IMR-90 (cell line): ENCODE measurements around the gene IFNG. TPM values are rescaled to one million over a fixed set of nuclear protein-coding genes. Genes with fewer than 3 reads are reported as not detected.

Experiments used
- ATAC-seq: fragments of 200-7000 bp; cut with Tn5 transposase; 2 replicates; pipeline ENCODE4 v1.9.1; 2020; ENCODE audit warnings: low read depth, mild to moderate bottlenecking, moderate library complexity
- BruUV-seq: library from RNA; stranded (reverse); fragments of 400-500 nt; replicated peaks from 2 replicates; lab custom pipeline; 2021; lab: Mats Ljungman, UMichigan
- CTCF ChIA-PET: fragments of 300-600 bp; formaldehyde crosslinking; extraction: SDS; loops from one replicate; lab custom pipeline; 2021; ENCODE audit warnings: antibody characterized with exemption; lab: Yijun Ruan, JAX
- POLR2A ChIA-PET: fragments of 300-600 bp; sonication (Branson Sonifier 250); formaldehyde crosslinking; loops from one replicate; lab custom pipeline; 2022; ENCODE audit warnings: antibody characterized with exemption; ENCODE audit not compliant: unreplicated experiment; lab: Charles Lee
- DNase-seq: peaks from one replicate; pipeline ENCODE4 v3.0.0; 2013
- H2AFZ ChIP-seq: replicated peaks from 2 replicates; pipeline ENCODE3; 2013; ENCODE audit warnings: low read length, mild to moderate bottlenecking; ENCODE audit not compliant: poor library complexity
- H2AK5ac ChIP-seq: 2 replicates; pipeline ENCODE4 v1.6.1; 2013; ENCODE audit warnings: low read depth, low read length, inconsistent platforms
- H2AK9ac ChIP-seq: replicated peaks from 2 replicates; pipeline ENCODE3; 2013; ENCODE audit warnings: mild to moderate bottlenecking, low read depth, low read length, moderate library complexity; ENCODE audit not compliant: poor library complexity
- H2BK120ac ChIP-seq: 2 replicates; pipeline ENCODE4 v1.6.1; 2013; ENCODE audit warnings: low read depth, low read length, inconsistent platforms
- H2BK15ac ChIP-seq: 3 replicates; pipeline ENCODE4 v1.6.1; 2013; ENCODE audit warnings: low read depth, low read length, inconsistent platforms
- H2BK20ac ChIP-seq: 2 replicates; pipeline ENCODE4 v1.6.1; 2013; ENCODE audit warnings: low read depth, mild to moderate bottlenecking, inconsistent platforms, low read length, moderate library complexity
- H2BK5ac ChIP-seq: 2 replicates; pipeline ENCODE4 v1.6.1; 2013; ENCODE audit warnings: mild to moderate bottlenecking, low read depth, low read length, inconsistent platforms; ENCODE audit not compliant: poor library complexity, severe bottlenecking
- H3K14ac ChIP-seq: replicated peaks from 2 replicates; pipeline ENCODE4 v1.6.1; 2013; ENCODE audit warnings: low read depth, low read length, inconsistent platforms
- H3K18ac ChIP-seq: 2 replicates; pipeline ENCODE4 v1.6.1; 2013; ENCODE audit warnings: low read depth, low read length, control low read depth
- H3K23ac ChIP-seq: 2 replicates; pipeline ENCODE4 v1.6.1; 2013; ENCODE audit warnings: low read depth, low read length, inconsistent platforms
- H3K27ac ChIP-seq: 2 replicates; pipeline ENCODE4 v1.5.1; 2013; ENCODE audit warnings: mild to moderate bottlenecking, control low read depth, low read length; ENCODE audit not compliant: insufficient read depth
- H3K27me3 ChIP-seq: 2 replicates; pipeline ENCODE4 v1.6.1; 2013; ENCODE audit warnings: low read length; ENCODE audit not compliant: control insufficient read depth, insufficient read depth
- H3K36me3 ChIP-seq: 2 replicates; pipeline ENCODE4 v1.6.1; 2013; ENCODE audit warnings: low read length, mixed read lengths; ENCODE audit not compliant: control insufficient read depth, insufficient read depth
- H3K4ac ChIP-seq: 2 replicates; pipeline ENCODE4 v1.6.1; 2013; ENCODE audit warnings: low read depth, low read length, inconsistent platforms
- H3K4me1 ChIP-seq: 2 replicates; pipeline ENCODE4 v1.6.1; 2013; ENCODE audit warnings: low read length, mixed read lengths; ENCODE audit not compliant: control insufficient read depth, insufficient read depth
- H3K4me2 ChIP-seq: 2 replicates; pipeline ENCODE4 v1.6.1; 2013; ENCODE audit warnings: low read depth, mild to moderate bottlenecking, control low read depth, low read length, moderate library complexity
- H3K4me3 ChIP-seq: 2 replicates; pipeline ENCODE4 v1.5.1; 2013; ENCODE audit warnings: low read depth, mild to moderate bottlenecking, control low read depth, low read length, moderate library complexity; ENCODE audit not compliant: insufficient read depth
- H3K56ac ChIP-seq: 2 replicates; pipeline ENCODE4 v1.6.1; 2013; ENCODE audit warnings: low read length, inconsistent platforms; ENCODE audit not compliant: insufficient read depth; ENCODE audit errors: extremely low read depth
- H3K79me1 ChIP-seq, 2 experiments: 2 replicates each; pipeline ENCODE4 v1.6.1; 2013; ENCODE audit warnings: low read length in 2 of 2, inconsistent platforms in 1 of 2, low read depth in 1 of 2
- H3K9ac ChIP-seq: 2 replicates; pipeline ENCODE4 v1.6.1; 2013; ENCODE audit warnings: low read depth, low read length, control low read depth
- H3K9me1 ChIP-seq: 2 replicates; pipeline ENCODE4 v1.6.1; 2013; ENCODE audit warnings: low read length, inconsistent platforms; ENCODE audit not compliant: insufficient read depth
- H3K9me3 ChIP-seq: 2 replicates; pipeline ENCODE4 v1.6.1; 2013; ENCODE audit warnings: low read length; ENCODE audit not compliant: control insufficient read depth, insufficient read depth
- H4K20me1 ChIP-seq: 2 replicates; pipeline ENCODE4 v1.6.1; 2013; ENCODE audit warnings: low read length, inconsistent platforms; ENCODE audit not compliant: insufficient read depth
- H4K5ac ChIP-seq: 2 replicates; pipeline ENCODE4 v1.6.1; 2013; ENCODE audit warnings: mild to moderate bottlenecking, low read depth, low read length, control low read depth
- H4K8ac ChIP-seq, 2 experiments: 2 replicates each; pipeline ENCODE4 v1.6.1; 2013; ENCODE audit warnings: low read depth in 2 of 2, low read length in 2 of 2, control low read depth in 1 of 2, inconsistent platforms in 1 of 2
- H4K91ac ChIP-seq: 2 replicates; pipeline ENCODE4 v1.6.1; 2013; ENCODE audit warnings: low read depth, low read length, inconsistent platforms; ENCODE audit not compliant: insufficient read depth
- BHLHE40 ChIP-seq: fragments of 150-350 bp; IDR thresholded peaks from 2 replicates; pipeline ENCODE4 v1.6.1; 2016; ENCODE audit warnings: mild to moderate bottlenecking, low read depth, low read length
- CEBPB ChIP-seq: IDR thresholded peaks from 2 replicates; pipeline ENCODE4 v1.6.1; 2012; ENCODE audit warnings: low read depth, low read length, improper control_type of control experiment
- CTCF ChIP-seq: conservative IDR thresholded peaks from 2 replicates; pipeline ENCODE4 v1.5.1; 2012; ENCODE audit warnings: mild to moderate bottlenecking, low read depth, low read length, improper control_type of control experiment
- ELK1 ChIP-seq: fragments of 150-350 bp; IDR thresholded peaks from 2 replicates; pipeline ENCODE4 v1.6.1; 2016; ENCODE audit warnings: low read depth, mild to moderate bottlenecking, low read length, moderate library complexity, borderline replicate concordance
- FOS ChIP-seq: fragments of 150-350 bp; IDR thresholded peaks from 2 replicates; pipeline ENCODE4 v1.6.1; 2016; ENCODE audit warnings: low read depth, low read length
- MAFK ChIP-seq: IDR thresholded peaks from 2 replicates; pipeline ENCODE4 v1.6.1; 2012; ENCODE audit warnings: low read depth, low read length, improper control_type of control experiment
- MAZ ChIP-seq: IDR thresholded peaks from 2 replicates; pipeline ENCODE4 v1.6.1; 2012; ENCODE audit warnings: low read depth, mild to moderate bottlenecking, low read length, improper control_type of control experiment, moderate library complexity, borderline replicate concordance
- MXI1 ChIP-seq: IDR thresholded peaks from 2 replicates; pipeline ENCODE4 v1.6.1; 2012; ENCODE audit warnings: low read depth, mild to moderate bottlenecking, low read length, moderate library complexity, borderline replicate concordance
- NFE2L2 ChIP-seq: fragments of 150-350 bp; IDR thresholded peaks from 2 replicates; pipeline ENCODE4 v1.6.1; 2016; ENCODE audit warnings: low read depth, mild to moderate bottlenecking, low read length
- POLR2A ChIP-seq: IDR thresholded peaks from 2 replicates; pipeline ENCODE4 v1.6.1; 2012; ENCODE audit warnings: mild to moderate bottlenecking, low read depth, low read length
- RAD21 ChIP-seq: IDR thresholded peaks from 2 replicates; pipeline ENCODE4 v1.6.1; 2012; ENCODE audit warnings: low read length, improper control_type of control experiment
- RCOR1 ChIP-seq: IDR thresholded peaks from 2 replicates; pipeline ENCODE4 v1.6.1; 2012; ENCODE audit warnings: mild to moderate bottlenecking, low read length, improper control_type of control experiment; ENCODE audit not compliant: insufficient replicate concordance
- RFX5 ChIP-seq: IDR thresholded peaks from 2 replicates; pipeline ENCODE4 v1.8.0; 2012; ENCODE audit warnings: low read depth, mild to moderate bottlenecking, low read length, moderate library complexity
- SMC3 ChIP-seq: fragments of 150-350 bp; IDR thresholded peaks from 2 replicates; pipeline ENCODE4 v1.6.1; 2016; ENCODE audit warnings: low read depth, mild to moderate bottlenecking, antibody characterized with exemption, low read length, moderate library complexity
- WGBS, 2 experiments: methylation state at CpG; one replicate each; pipeline versions ENCODE4 v1.1.5 to v1.1.7; 2013; ENCODE audit warnings: missing lambda C conversion rate in 2 of 2; ENCODE audit not compliant: insufficient read length in 1 of 2; ENCODE audit errors: extremely low coverage in 2 of 2; 5-methylcytosine and 5-hydroxymethylcytosine counted together
- dilution Hi-C: fragments of 300-500 bp; cut with HindIII; formaldehyde crosslinking; loops from one replicate; pipeline ENCODE4 v1.14.3; 2018; ENCODE audit warnings: low sequenced_read_pairs; ENCODE audit not compliant: unreplicated experiment
- in situ Hi-C: fragments of 300-500 bp; cut with MboI; formaldehyde crosslinking; loops from 3 replicates; pipeline ENCODE4 v1.14.3; 2019; ENCODE audit warnings: low sequenced_read_pairs, inconsistent platforms, mixed read lengths
- intact Hi-C: fragments of 100-400 bp; cut with micrococcal nuclease; formaldehyde crosslinking; loops from 2 replicates; pipeline ENCODE4 v1.10.0; 2022
- polyA plus RNA-seq, 3 experiments: library from polyadenylated mRNA; depleted of rRNA; stranded (reverse); fragments of >200 nt; gene quantifications; 2 replicates each; pipeline ENCODE4 v1.2.3, GENCODE V29; 2012; ENCODE audit warnings: low replicate concordance in 1 of 3
- total RNA-seq: library from RNA; depleted of rRNA; stranded (reverse); fragments of >200 nt; gene quantifications from 2 replicates; pipeline ENCODE4 v1.2.3, GENCODE V29; 2012

IFNG gene
- total and polyA plus RNA-seq, 2 of the 4 experiments (the other 2 are of a cell fraction) = not detected

- H3K56ac ChIP-seq = no peak overlapping the region
- H3K23ac ChIP-seq = no peak overlapping the region
- ATAC-seq (no peak), DNase-seq (no peak)
- no peak overlapping the region for H3K4me3 ChIP-seq
- H4K91ac ChIP-seq = no peak overlapping the region
- H3K4ac ChIP-seq = no peak overlapping the region
- TF ChIP-seq CTCF (no peak), RCOR1 (no peak), POLR2A (no peak), ELK1 (no peak), RAD21 (no peak), CEBPB (no peak), MAZ (no peak), FOS (no peak), RFX5 (no peak), MXI1 (no peak), NFE2L2 (no peak), BHLHE40 (no peak), MAFK (no peak), SMC3 (no peak)
- WGBS, 2 experiments = no CpG with 5 or more reads among the region's 1 CpG
- H4K8ac ChIP-seq = no peak overlapping the region
- no peak overlapping the region for H2AK5ac ChIP-seq
- no peaks in the 10 kb centered on the region for H3K4me1 ChIP-seq
- dilution Hi-C loops = no loop called here
- no peak overlapping the region for H4K5ac ChIP-seq
- ChIA-PET CTCF (no interaction called here), POLR2A (no interaction called here)
- H3K9me3 ChIP-seq = no peaks in the 10 kb centered on the region
- no TSS peak for BruUV-seq
- no peak overlapping the region for H2AFZ ChIP-seq
- H4K20me1 ChIP-seq = no peaks in the 10 kb centered on the region
- no peak overlapping the region for H2BK5ac ChIP-seq
- no peak overlapping the region for H3K4me2 ChIP-seq
- no peak overlapping the region for H2BK120ac ChIP-seq
- no peak overlapping the region for H2BK15ac ChIP-seq
- intact Hi-C loops = no loop called here
- in situ Hi-C loops = no loop called here
- H3K79me1 ChIP-seq = no peaks in the 10 kb centered on the region
- no peaks in the 10 kb centered on the region for H3K9me1 ChIP-seq
- no peak overlapping the region for H2BK20ac ChIP-seq
- H3K27ac ChIP-seq = no peak overlapping the region
- H3K36me3 ChIP-seq = no peaks in the 10 kb centered on the region
- no peaks in the 10 kb centered on the region; the same call in 1 of the 2 replicates for H3K27me3 ChIP-seq
- no peak overlapping the region for H2AK9ac ChIP-seq
- no peak overlapping the region for H3K18ac ChIP-seq
- no peak overlapping the region for H3K9ac ChIP-seq
- H3K14ac ChIP-seq = no peak overlapping the region
Measured at GRCh38 chr12:68119250-68119649, 40.3 kb downstream of the IFNG start.
